ENCODE data around the gene FHOD3. TPM values are rescaled to one million over a fixed set of nuclear protein-coding genes. Genes with fewer than 3 reads are reported as not detected.

Gene FHOD3
- total and polyA plus RNA-seq, 2 experiments from 2014 or later = 2.7 to 8.7 TPM

GRCh38 chr18:36481935-36482334, 184.4 kb downstream of the FHOD3 start:
- H2AFZ ChIP-seq = no peak overlapping the region
- peak overlapping the region; percentile 87 for H3K27ac Mint-ChIP-seq
- no peak for DNase-seq (ENCODE audit: low spot score)

GRCh38 chr18:36484591-36484990, 187.1 kb downstream of the FHOD3 start:
- Histone ChIP-seq H3K27ac (ENCODE audit: low read depth) (no peak overlapping the region), H4K20me1 (replicated peaks; ENCODE audit: insufficient read depth) (no peaks in the 10 kb centered on the region), H3K36me3 (ENCODE audit: insufficient read depth) (no peaks in the 10 kb centered on the region), H3K27me3 (ENCODE audit: insufficient read depth) (no peaks in the 10 kb centered on the region), H3K9me2 (ENCODE audit: insufficient read depth) (peaks cover 36% of the 10 kb centered on the region), H3K4me2 (no peak overlapping the region), H3K79me2 (replicated peaks; ENCODE audit: insufficient read depth) (no peaks in the 10 kb centered on the region), H3K4me3 (no peak overlapping the region), H2AFZ (no peak overlapping the region), H3F3A (replicated peaks; ENCODE audit: low read depth) (peaks cover 2% of the 10 kb centered on the region; the same call in 1 of the 2 replicates), H3K4me1 (ENCODE audit: insufficient read depth) (peaks cover 26% of the 10 kb centered on the region)
- DNase-seq (ENCODE audit: low spot score) (no peak), ATAC-seq (no peak)
- Mint-ChIP-seq H3K27ac (no peak overlapping the region), H3K27me3 (ENCODE audit: insufficient read depth, low read depth, poor library complexity) (no peaks in the 10 kb centered on the region), H3K4me1 (peaks cover 40% of the 10 kb centered on the region), H3K9me3 (no peaks in the 10 kb centered on the region; the same call in 2 of the 3 replicates), H3K36me3 (ENCODE audit: low read depth) (no peaks in the 10 kb centered on the region), H3K4me3 (no peak overlapping the region)
- TF ChIP-seq EZH2phosphoT487 (IDR thresholded peaks at IDR 0.05; ENCODE audit: unreplicated experiment) (no peak), NANOG (IDR thresholded peaks at IDR 0.05; ENCODE audit: borderline replicate concordance) (no peak), ZNF114 (CRISPR knock-in tag; IDR thresholded peaks at IDR 0.05) (no peak), EZH2 (IDR thresholded peaks at IDR 0.05; ENCODE audit: low read depth, unreplicated experiment) (no peak), JUNB (IDR thresholded peaks at IDR 0.05; ENCODE audit: unreplicated experiment) (no peak), ETS1 (IDR thresholded peaks at IDR 0.05) (no peak), CREB1 (CRISPR knock-in tag; IDR thresholded peaks at IDR 0.05; ENCODE audit: low read depth) (no peak), POLR2AphosphoS5 (IDR thresholded peaks at IDR 0.05; ENCODE audit: low read depth) (no peak)

More at GRCh38 chr18:36481935-36482334, 184.4 kb downstream of the FHOD3 start:
- ATAC-seq = peak; percentile 27
- Mint-ChIP-seq H3K4me3 (peak overlapping the region; percentile 44; the same call in 1 of the 3 replicates), H3K27me3 (ENCODE audit: insufficient read depth, low read depth, poor library complexity) (peaks cover 7% of the 10 kb centered on the region), H3K36me3 (ENCODE audit: low read depth) (no peaks in the 10 kb centered on the region), H3K9me3 (no peaks in the 10 kb centered on the region; the same call in 2 of the 3 replicates), H3K4me1 (peaks cover 54% of the 10 kb centered on the region)
- Histone ChIP-seq H3K4me1 (ENCODE audit: insufficient read depth) (peaks cover 33% of the 10 kb centered on the region), H3K4me3 (peak overlapping the region; percentile 8; the same call in 1 of the 2 replicates), H3K27ac (ENCODE audit: low read depth) (peak overlapping the region; percentile 92), H3F3A (replicated peaks; ENCODE audit: low read depth) (peaks cover 2% of the 10 kb centered on the region; the same call in 1 of the 2 replicates), H3K36me3 (ENCODE audit: insufficient read depth) (no peaks in the 10 kb centered on the region), H4K20me1 (replicated peaks; ENCODE audit: insufficient read depth) (no peaks in the 10 kb centered on the region), H3K79me2 (replicated peaks; ENCODE audit: insufficient read depth) (no peaks in the 10 kb centered on the region), H3K27me3 (ENCODE audit: insufficient read depth) (no peaks in the 10 kb centered on the region), H3K9me2 (ENCODE audit: insufficient read depth) (peaks cover 23% of the 10 kb centered on the region), H3K4me2 (peak overlapping the region; percentile 54)
- TF ChIP-seq NANOG (IDR thresholded peaks at IDR 0.05; ENCODE audit: borderline replicate concordance) (no peak), STAT1 (IDR thresholded peaks at IDR 0.05; ENCODE audit: unreplicated experiment) (no peak), EZH2 (IDR thresholded peaks at IDR 0.05; ENCODE audit: low read depth, unreplicated experiment) (no peak), POLR2AphosphoS5 (IDR thresholded peaks at IDR 0.05; ENCODE audit: low read depth) (no peak), CTCF (conservative IDR thresholded peaks at IDR 0.05; ENCODE audit: low read depth in 2 of 2) (no peak), ETS1 (IDR thresholded peaks at IDR 0.05) (no peak)
